Ectodermal cell (in vitro differentiated cells): ENCODE measurements around the gene BEND6. TPM values are rescaled to one million over a fixed set of nuclear protein-coding genes. Genes with fewer than 3 reads are reported as not detected.

Source experiments
- H3K27ac ChIP-seq: 2 replicates; pipeline ENCODE4 v1.7.0; 2013; ENCODE audit warnings: mild to moderate bottlenecking, low read depth, low read length; ENCODE audit not compliant: insufficient read depth, poor library complexity, severe bottlenecking
- H3K27me3 ChIP-seq: 2 replicates; pipeline ENCODE4 v1.7.0; 2013; ENCODE audit warnings: mild to moderate bottlenecking, low read length; ENCODE audit not compliant: insufficient read depth, control insufficient read depth, poor library complexity, severe bottlenecking
- H3K36me3 ChIP-seq: one replicate; pipeline ENCODE4 v1.7.0; 2013; ENCODE audit warnings: low read length; ENCODE audit not compliant: control insufficient read depth, insufficient read depth
- H3K4me1 ChIP-seq: one replicate; pipeline ENCODE4 v1.7.0; 2013; ENCODE audit warnings: low read length; ENCODE audit not compliant: control insufficient read depth, insufficient read depth
- H3K4me3 ChIP-seq: 2 replicates; pipeline ENCODE4 v1.7.0; 2013; ENCODE audit warnings: low read depth, low read length, control low read depth; ENCODE audit not compliant: insufficient read depth
- H3K9me3 ChIP-seq: 2 replicates; pipeline ENCODE4 v1.7.0; 2013; ENCODE audit warnings: mild to moderate bottlenecking, low read length, moderate library complexity; ENCODE audit not compliant: control insufficient read depth
- WGBS, 2 experiments: methylation state at CpG; one replicate each; pipeline ENCODE4 v1.1.7; 2013; ENCODE audit warnings: missing lambda C conversion rate in 2 of 2; 5-methylcytosine and 5-hydroxymethylcytosine counted together
- polyA plus RNA-seq, 4 experiments: library from polyadenylated mRNA; stranded (reverse); fragments of 50-300 nt; gene quantifications; one replicate each; pipeline ENCODE4 v1.2.3, GENCODE V29; 2013

The BEND6 gene, protein sequence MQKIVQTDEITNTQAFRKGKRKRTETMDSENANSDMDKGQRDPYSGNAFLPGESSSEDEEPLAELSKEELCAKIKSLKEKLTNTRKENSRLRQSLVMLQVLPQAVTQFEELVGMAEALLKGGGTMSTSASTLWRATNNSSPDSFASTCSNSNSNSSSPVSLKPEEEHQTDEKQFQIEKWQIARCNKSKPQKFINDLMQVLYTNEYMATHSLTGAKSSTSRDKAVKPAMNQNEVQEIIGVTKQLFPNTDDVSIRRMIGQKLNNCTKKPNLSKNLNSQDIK
- 2.3 TPM for polyA plus RNA-seq (2013, experiment 1 of 4)
- 2.3 TPM for polyA plus RNA-seq (2013, experiment 2 of 4)
- 2.2 TPM for polyA plus RNA-seq (2013, experiment 3 of 4)
- polyA plus RNA-seq (2013, experiment 4 of 4), result 1.7 TPM

DNA sequence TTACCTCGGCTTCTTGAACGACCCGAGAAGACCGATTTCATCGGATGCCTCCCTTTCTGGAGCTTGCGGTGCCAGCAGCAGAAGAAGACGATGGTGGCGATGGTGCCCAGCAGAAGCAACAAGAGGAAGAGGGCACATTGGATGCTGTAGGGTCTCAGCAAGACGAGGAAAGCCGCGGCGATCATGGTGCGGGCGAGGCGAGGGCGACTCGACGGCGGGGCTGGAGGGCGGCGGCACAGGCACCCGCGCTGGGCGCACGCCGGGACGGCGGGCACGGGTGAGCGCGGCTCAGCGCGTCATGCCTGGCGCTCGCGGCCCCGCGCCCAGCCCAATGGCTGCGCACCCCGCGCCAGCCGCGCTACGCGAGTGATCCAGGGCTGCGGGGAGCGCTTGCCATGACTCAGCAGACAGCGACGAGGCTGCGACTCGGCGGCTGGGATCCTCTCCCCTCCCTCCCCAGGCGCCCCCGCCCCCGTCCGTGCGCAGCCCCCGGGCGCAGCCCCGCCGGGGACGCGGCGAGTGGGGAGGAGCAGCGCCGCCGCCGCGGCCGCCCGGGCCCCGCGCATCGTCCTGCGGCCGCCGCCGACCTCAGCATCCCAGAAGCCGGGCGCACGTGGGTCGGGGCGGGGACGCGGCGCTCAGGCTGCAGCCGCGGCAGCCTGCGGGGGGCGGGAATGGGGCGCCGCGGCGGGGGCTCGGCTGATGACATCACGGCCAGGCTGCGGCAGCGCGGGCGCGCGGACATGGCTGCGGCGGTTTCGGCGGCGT is at the start of gene BEND6:
TSS of gene BEND6 (plus strand) at position 705 of the 768 bp plus-strand sequence. CDS start 26,704 bp downstream, outside the sequence.
- H3K4me1 ChIP-seq, result no peaks in the 10 kb centered on the region
- H3K27ac ChIP-seq, result no peak within 1 kb of the TSS
- H3K27me3 ChIP-seq, result peaks cover 50% of the 10 kb centered on the region
- peak within 1 kb of the TSS; percentile 57 for H3K4me3 ChIP-seq
- no peaks in the 10 kb centered on the region for H3K36me3 ChIP-seq
- 0% methylated on average over 107 of the region's 107 CpGs for WGBS, 2 experiments
- H3K9me3 ChIP-seq, result no peaks in the 10 kb centered on the region

DNA sequence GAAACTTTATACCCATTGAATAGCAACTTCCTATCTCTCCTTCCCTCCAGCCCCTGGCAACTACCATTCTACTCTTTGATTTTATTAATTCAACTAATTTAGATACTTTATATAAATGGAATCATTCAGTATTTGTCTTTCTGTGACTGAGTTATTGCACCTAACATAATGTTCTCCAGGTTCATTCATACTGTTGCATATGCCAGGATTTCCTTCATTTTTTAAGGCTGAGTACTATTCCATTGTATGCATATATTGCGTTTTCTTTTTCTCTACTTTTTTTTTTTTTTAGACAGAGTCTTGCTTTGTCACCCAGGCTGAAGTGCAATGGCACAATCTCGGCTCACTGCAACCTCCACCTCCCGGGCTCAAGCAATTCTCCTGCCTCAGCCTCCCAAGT is 49.5 kb upstream of the BEND6 start:
- Histone ChIP-seq H3K27ac (no peak overlapping the region), H3K9me3 (no peaks in the 10 kb centered on the region), H3K4me1 (no peaks in the 10 kb centered on the region), H3K4me3 (no peak overlapping the region), H3K27me3 (no peaks in the 10 kb centered on the region), H3K36me3 (no peaks in the 10 kb centered on the region)
- 93 to 96% methylated on average over 2 to 3 of the region's 3 CpGs for WGBS, 2 experiments

DNA sequence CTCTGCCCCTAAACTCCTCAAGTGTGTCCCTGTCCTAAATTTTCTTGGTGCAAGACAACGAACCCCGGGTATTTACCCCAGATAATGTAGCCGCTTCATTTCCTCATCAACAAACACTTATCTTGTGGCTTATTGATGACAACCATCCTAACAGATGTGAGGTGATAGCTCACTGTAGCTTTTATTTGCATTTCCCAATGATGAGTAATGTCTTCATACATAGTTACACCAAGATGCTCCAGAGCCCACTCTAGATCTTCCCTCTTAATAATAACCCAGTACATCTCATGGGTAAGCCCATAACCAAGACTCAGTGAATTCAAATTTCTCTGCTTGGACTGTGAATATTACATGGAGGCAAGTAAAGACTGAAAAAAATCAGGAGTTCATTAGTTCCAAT is 48.2 kb upstream of the BEND6 start:
- no peak overlapping the region for H3K4me3 ChIP-seq
- no peaks in the 10 kb centered on the region for H3K27me3 ChIP-seq
- WGBS, 2 experiments, result 96 to 97% methylated on average over 3 of the region's 3 CpGs
- peaks cover 6% of the 10 kb centered on the region for H3K4me1 ChIP-seq
- no peaks in the 10 kb centered on the region for H3K9me3 ChIP-seq
- H3K36me3 ChIP-seq, result no peaks in the 10 kb centered on the region
- no peak overlapping the region for H3K27ac ChIP-seq

DNA sequence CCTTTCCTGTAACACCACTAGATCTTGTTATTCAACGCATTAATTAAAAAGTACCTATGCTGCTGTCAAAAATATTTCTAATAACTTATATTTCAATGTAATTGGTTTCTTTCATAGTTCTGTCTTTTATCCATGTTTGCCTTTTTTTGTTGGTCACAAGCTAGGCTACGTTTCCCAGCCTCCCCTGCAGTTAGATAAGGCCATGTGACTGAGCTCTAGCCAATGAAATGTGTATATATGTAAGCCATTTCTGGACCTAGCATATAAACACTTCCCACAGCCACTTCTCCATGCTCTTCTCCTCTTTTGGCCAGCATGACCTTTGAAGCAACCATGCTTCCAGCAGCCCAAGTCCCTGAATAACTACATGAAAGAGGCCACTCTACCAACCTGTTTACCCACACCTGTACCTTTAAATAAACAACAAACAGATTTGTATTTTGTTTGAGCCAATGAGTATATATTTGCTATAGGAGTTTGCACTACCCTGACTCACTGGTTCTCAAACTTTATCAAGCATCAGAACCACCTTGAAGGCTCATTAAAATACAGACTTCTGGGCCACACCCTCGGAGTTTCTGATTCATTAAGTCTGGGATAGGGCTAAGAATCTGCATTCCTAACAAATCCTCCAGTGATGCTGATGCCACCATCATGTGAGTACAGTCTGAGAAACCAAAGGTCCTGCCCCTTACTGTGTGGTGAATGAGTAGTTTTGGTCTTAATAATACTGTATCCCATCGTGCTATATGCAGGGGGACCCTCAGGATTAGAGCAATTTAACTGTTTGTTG is 45.6 kb upstream of the BEND6 start:
- no peaks in the 10 kb centered on the region for H3K9me3 ChIP-seq
- H3K27me3 ChIP-seq, result no peaks in the 10 kb centered on the region
- WGBS, 2 experiments, result 87 to 93% methylated on average over 3 of the region's 4 CpGs
- peaks cover 6% of the 10 kb centered on the region for H3K4me1 ChIP-seq
- no peak overlapping the region for H3K4me3 ChIP-seq
- no peaks in the 10 kb centered on the region for H3K36me3 ChIP-seq
- H3K27ac ChIP-seq, result no peak overlapping the region

DNA sequence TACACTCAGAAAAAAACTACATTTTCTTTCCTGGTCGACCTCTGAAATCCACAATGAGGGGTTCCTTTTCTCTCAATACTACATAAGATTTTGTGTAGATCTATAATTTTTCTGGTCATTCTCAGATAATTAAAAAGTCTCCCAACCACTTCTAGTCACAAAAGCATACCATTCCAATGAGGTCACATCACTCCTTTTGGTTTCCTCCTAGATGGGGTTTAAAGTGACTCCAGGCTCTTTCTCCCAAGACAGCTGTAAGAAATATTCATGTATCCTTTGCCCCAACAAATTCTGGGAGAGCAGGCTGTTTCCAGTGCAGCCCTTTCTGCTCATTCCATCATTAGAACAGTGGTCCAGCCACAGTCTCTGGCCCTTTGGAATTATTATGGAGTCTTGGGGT is 43.1 kb upstream of the BEND6 start:
- H3K27me3 ChIP-seq, result no peaks in the 10 kb centered on the region
- H3K4me3 ChIP-seq, result no peak overlapping the region
- WGBS, 2 experiments, result 78% methylated on average over 1 of the region's 1 CpG; no CpG with 5 or more reads in 1 of the 2 experiments
- peaks cover 6% of the 10 kb centered on the region for H3K4me1 ChIP-seq
- no peak overlapping the region for H3K27ac ChIP-seq
- no peaks in the 10 kb centered on the region for H3K36me3 ChIP-seq
- no peaks in the 10 kb centered on the region for H3K9me3 ChIP-seq

DNA sequence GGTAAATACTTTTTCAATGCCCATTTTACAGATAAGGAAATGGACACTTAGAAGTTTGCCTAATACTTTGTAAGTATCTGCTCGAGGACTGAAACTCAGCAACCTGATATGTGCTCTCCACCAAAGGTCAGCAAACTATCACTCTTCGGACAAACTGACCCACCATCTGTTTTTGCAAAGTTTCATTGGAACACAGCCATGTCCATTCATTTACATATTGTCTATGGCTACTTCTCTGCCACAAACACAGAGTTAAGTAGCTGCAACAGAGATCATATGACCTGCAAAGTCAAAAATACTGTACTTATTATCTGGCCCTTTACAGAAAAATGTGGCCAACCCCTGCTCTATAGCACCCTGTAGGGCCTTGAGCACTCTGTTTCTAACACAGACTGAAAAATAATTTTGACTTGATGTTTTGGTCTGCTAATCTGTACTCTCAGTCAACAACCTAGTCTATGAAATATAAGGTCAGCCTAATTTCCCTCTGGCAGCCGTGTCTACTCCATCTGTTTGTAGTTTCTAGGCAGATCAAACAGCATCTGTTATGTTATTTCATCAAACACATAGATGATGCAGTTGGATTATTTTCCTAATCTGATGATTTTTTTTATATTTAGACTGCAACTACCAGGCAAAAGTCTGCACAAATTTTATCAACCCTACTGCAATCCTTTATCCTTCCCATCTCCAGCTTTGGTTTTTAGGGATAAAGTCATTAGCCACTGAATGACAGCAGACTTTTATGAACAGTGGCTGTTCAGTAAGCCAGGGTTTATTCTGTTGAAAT is 41.4 kb upstream of the BEND6 start:
- Histone ChIP-seq H3K4me1 (peaks cover 6% of the 10 kb centered on the region), H3K27me3 (no peaks in the 10 kb centered on the region), H3K9me3 (no peaks in the 10 kb centered on the region), H3K27ac (no peak overlapping the region), H3K4me3 (no peak overlapping the region), H3K36me3 (no peaks in the 10 kb centered on the region)
- WGBS, 2 experiments, result 59 to 61% methylated on average over 3 of the region's 3 CpGs

DNA sequence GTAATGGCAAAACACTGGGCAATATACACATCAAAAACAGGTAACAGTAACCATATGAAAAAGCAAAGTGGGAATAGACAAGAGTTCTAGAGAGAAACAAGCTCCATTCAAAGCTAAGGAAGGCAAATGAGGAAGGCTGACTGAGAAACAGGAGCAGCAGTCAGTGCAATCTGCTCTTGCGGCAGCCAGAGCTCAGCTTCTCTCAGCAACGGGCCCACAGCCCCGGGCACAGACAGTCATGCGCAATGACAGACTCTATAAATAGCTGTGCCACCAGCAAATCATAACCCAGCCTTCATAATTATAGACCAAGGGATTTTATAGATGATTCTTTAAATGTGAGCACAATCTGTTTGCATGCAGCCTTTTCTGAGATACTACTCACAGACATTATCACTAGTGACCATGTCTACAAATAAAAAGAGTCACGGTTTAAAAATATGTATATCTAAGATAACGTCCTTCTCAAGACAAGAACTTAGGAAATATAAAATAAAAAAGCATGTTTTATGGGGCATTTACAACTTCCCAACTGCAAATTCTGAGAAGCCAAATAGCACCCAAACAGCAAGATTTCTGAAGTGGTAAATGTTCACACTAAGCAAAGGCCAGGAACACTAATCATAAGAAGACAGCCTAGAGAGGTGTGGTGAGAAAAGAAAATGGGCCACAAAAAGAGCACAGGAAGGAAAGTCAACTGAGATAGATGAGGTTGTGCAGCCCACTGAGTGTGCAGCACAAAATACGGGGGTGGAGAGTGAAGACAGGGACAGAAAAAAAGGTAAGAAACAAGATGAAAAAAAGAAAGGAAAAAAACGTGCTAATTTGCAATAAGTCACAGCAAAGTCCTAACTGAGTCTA is 39.9 kb upstream of the BEND6 start:
- WGBS, 2 experiments, result 86 to 87% methylated on average over 7 to 8 of the region's 8 CpGs
- no peaks in the 10 kb centered on the region for H3K27me3 ChIP-seq

DNA sequence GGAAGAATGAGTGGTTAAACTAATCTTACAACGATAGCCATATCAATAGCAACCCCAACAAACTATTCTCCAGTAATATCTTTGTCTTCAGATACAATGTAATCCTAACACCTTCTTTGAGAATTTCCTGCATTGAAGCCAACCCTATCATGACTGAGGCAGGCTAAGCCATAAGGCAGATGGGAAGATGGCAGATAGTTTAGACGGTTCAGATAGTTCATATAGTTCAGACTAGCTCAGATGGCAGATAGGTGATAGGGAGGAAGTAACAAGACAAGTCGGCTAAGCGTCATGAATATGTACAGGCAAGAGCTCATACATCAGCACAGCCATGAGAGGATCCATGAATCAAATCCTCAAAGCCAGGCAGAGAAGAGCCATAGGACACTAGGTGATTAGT is 39.1 kb upstream of the BEND6 start:
- Histone ChIP-seq H3K9me3 (no peaks in the 10 kb centered on the region), H3K27ac (no peak overlapping the region), H3K4me1 (peaks cover 6% of the 10 kb centered on the region), H3K4me3 (no peak overlapping the region), H3K27me3 (no peaks in the 10 kb centered on the region), H3K36me3 (no peaks in the 10 kb centered on the region)
- 90 to 92% methylated on average over 4 of the region's 4 CpGs for WGBS, 2 experiments

More for the DNA sequence above, 39.9 kb upstream of the BEND6 start:
- Histone ChIP-seq H3K9me3 (no peaks in the 10 kb centered on the region), H3K4me3 (no peak overlapping the region), H3K4me1 (peaks cover 6% of the 10 kb centered on the region), H3K27ac (no peak overlapping the region), H3K36me3 (no peaks in the 10 kb centered on the region)
